ENCODE data around the gene RTN3.

DNA sequence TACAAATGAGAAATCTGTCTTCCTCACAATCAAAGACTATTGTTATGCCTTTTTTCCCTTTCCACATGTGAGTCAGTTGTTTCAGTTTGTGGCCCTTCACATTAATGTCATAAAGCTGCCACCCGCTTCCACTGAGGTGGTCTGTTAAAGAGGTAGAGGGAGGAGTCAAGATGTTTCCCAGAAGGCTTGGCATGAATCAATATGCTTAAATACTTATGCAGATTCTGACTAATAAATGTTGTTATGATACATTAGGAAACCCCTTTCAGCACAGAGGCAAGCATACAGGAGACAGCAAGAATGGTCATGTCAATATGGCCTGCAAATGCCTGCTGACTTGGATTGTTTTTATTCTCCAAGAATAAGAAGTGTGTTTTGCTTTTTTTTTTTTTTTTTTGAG, 6.5 kb downstream of the RTN3 start:
- TF ChIP-seq, protein P1, sequence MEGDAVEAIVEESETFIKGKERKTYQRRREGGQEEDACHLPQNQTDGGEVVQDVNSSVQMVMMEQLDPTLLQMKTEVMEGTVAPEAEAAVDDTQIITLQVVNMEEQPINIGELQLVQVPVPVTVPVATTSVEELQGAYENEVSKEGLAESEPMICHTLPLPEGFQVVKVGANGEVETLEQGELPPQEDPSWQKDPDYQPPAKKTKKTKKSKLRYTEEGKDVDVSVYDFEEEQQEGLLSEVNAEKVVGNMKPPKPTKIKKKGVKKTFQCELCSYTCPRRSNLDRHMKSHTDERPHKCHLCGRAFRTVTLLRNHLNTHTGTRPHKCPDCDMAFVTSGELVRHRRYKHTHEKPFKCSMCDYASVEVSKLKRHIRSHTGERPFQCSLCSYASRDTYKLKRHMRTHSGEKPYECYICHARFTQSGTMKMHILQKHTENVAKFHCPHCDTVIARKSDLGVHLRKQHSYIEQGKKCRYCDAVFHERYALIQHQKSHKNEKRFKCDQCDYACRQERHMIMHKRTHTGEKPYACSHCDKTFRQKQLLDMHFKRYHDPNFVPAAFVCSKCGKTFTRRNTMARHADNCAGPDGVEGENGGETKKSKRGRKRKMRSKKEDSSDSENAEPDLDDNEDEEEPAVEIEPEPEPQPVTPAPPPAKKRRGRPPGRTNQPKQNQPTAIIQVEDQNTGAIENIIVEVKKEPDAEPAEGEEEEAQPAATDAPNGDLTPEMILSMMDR (IDR thresholded peaks at IDR 0.05), result no peak
- TF ChIP-seq, protein P2, sequence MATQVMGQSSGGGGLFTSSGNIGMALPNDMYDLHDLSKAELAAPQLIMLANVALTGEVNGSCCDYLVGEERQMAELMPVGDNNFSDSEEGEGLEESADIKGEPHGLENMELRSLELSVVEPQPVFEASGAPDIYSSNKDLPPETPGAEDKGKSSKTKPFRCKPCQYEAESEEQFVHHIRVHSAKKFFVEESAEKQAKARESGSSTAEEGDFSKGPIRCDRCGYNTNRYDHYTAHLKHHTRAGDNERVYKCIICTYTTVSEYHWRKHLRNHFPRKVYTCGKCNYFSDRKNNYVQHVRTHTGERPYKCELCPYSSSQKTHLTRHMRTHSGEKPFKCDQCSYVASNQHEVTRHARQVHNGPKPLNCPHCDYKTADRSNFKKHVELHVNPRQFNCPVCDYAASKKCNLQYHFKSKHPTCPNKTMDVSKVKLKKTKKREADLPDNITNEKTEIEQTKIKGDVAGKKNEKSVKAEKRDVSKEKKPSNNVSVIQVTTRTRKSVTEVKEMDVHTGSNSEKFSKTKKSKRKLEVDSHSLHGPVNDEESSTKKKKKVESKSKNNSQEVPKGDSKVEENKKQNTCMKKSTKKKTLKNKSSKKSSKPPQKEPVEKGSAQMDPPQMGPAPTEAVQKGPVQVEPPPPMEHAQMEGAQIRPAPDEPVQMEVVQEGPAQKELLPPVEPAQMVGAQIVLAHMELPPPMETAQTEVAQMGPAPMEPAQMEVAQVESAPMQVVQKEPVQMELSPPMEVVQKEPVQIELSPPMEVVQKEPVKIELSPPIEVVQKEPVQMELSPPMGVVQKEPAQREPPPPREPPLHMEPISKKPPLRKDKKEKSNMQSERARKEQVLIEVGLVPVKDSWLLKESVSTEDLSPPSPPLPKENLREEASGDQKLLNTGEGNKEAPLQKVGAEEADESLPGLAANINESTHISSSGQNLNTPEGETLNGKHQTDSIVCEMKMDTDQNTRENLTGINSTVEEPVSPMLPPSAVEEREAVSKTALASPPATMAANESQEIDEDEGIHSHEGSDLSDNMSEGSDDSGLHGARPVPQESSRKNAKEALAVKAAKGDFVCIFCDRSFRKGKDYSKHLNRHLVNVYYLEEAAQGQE (IDR thresholded peaks at IDR 0.05; ENCODE audit: insufficient read depth in 1 of 2, low read depth in 2 of 2, low read length in 1 of 2), result no peak
- TF ChIP-seq POLR2AphosphoS5 (IDR thresholded peaks at IDR 0.05; ENCODE audit: low read depth, low read length), result no peak
- no peak for TF ChIP-seq SIN3A (IDR thresholded peaks at IDR 0.05; ENCODE audit: borderline replicate concordance, insufficient read depth, low read depth, low read length)

Measured in Panc1 (cell line).